ENCODE data around the gene RFTN2.
"Not testable (repeated sequence)": the region's sequence is repeated elsewhere in the genome, so short reads cannot be mapped to it uniquely, and the experiment has no call there.

RFTN2 gene

GRCh38 chr2:197674591-197674990 lies 796 bp downstream of the RFTN2 start:
- no peak for DNase-seq

GRCh38 chr2:197674060-197674459 lies 1.3 kb downstream of the RFTN2 start:
- DNase-seq = no peak

- DNase-seq = no peak
Observed at GRCh38 chr2:197673606-197674005, 1.8 kb downstream of the RFTN2 start.

- DNase-seq = no peak
Observed at GRCh38 chr2:197673106-197673505, 2.3 kb downstream of the RFTN2 start.

- no peak for DNase-seq
Observed at GRCh38 chr2:197672371-197672893, 3.0 kb downstream of the RFTN2 start.

GRCh38 chr2:197669077-197669476 lies 6.3 kb downstream of the RFTN2 start:
- no peak for DNase-seq

- no peak for DNase-seq
Observed at GRCh38 chr2:197668296-197668695, 7.1 kb downstream of the RFTN2 start.

GRCh38 chr2:197666277-197666676 lies 9.1 kb downstream of the RFTN2 start:
- no peak for DNase-seq

GRCh38 chr2:197661626-197662025 lies 13.8 kb downstream of the RFTN2 start:
- no peak for DNase-seq

GRCh38 chr2:197657562-197657961 lies 17.8 kb downstream of the RFTN2 start:
- DNase-seq = no peak

GRCh38 chr2:197647961-197648690 lies 27.3 kb downstream of the RFTN2 start:
- no peak for DNase-seq

- no peak for DNase-seq
Observed at GRCh38 chr2:197641666-197642065, 33.7 kb downstream of the RFTN2 start.

GRCh38 chr2:197640571-197641122 lies 34.7 kb downstream of the RFTN2 start:
- DNase-seq = not testable (repeated sequence)

GRCh38 chr2:197633109-197633657 lies 42.2 kb downstream of the RFTN2 start:
- no peak for DNase-seq

- no peak for DNase-seq
Observed at GRCh38 chr2:197628043-197628500, 47.3 kb downstream of the RFTN2 start.

GRCh38 chr2:197626965-197627625 lies 48.3 kb downstream of the RFTN2 start:
- DNase-seq = no peak

- no peak for DNase-seq
Observed at GRCh38 chr2:197620133-197620532, 55.3 kb downstream of the RFTN2 start.

GRCh38 chr2:197615016-197615652 lies 60.3 kb downstream of the RFTN2 start:
- no peak for DNase-seq

- DNase-seq = no peak
Observed at GRCh38 chr2:197614532-197614931, 60.9 kb downstream of the RFTN2 start.

GRCh38 chr2:197613509-197613987 lies 61.8 kb downstream of the RFTN2 start:
- DNase-seq = no peak

- no peak for DNase-seq
Observed at GRCh38 chr2:197606180-197606579, 69.2 kb downstream of the RFTN2 start.

- no peak for DNase-seq
Observed at GRCh38 chr2:197604117-197604860, 71.1 kb downstream of the RFTN2 start.
